ENCODE data around the gene PARD3B. TPM values are rescaled to one million over a fixed set of nuclear protein-coding genes. Genes with fewer than 3 reads are reported as not detected.
"Not testable (repeated sequence)": the region's sequence is repeated elsewhere in the genome, so short reads cannot be mapped to it uniquely, and the experiment has no call there.

PARD3B gene
- total RNA-seq, 2 experiments from 2014 or later, result 0.11 to 0.88 TPM

DNA sequence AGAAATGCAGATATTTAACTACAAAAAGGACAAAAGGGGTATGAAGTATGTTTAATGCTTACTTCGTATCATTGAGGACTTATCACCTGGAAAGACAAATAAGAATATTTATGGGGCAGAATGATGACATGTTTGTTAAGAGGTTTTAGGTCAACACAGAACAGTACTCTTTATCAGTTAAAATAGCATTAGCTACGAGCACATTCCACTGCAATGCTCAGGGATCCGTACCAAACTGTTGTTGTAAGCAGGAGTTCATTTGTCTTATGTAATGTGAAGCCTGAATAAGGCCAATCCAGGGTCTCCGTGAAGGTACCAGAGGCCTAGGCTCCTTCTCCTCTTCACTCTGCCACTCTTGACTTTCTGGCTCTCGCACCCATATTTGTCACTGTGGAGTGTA, 671.3 kb downstream of the PARD3B start:
- H3K27me3 Mint-ChIP-seq, result no peaks in the 10 kb centered on the region
- ATAC-seq (no peak), DNase-seq (no peak)
- TF ChIP-seq, protein P1, sequence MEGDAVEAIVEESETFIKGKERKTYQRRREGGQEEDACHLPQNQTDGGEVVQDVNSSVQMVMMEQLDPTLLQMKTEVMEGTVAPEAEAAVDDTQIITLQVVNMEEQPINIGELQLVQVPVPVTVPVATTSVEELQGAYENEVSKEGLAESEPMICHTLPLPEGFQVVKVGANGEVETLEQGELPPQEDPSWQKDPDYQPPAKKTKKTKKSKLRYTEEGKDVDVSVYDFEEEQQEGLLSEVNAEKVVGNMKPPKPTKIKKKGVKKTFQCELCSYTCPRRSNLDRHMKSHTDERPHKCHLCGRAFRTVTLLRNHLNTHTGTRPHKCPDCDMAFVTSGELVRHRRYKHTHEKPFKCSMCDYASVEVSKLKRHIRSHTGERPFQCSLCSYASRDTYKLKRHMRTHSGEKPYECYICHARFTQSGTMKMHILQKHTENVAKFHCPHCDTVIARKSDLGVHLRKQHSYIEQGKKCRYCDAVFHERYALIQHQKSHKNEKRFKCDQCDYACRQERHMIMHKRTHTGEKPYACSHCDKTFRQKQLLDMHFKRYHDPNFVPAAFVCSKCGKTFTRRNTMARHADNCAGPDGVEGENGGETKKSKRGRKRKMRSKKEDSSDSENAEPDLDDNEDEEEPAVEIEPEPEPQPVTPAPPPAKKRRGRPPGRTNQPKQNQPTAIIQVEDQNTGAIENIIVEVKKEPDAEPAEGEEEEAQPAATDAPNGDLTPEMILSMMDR (IDR thresholded peaks at IDR 0.05), result no peak
- CTCF ChIA-PET, result no interaction called here
- H3K9me3 Mint-ChIP-seq, result no peaks in the 10 kb centered on the region
- POLR2A ChIA-PET, result no interaction called here
- H3K27ac Mint-ChIP-seq, result no peak overlapping the region
- H3K36me3 Mint-ChIP-seq (ENCODE audit: low read depth), result no peaks in the 10 kb centered on the region
- intact Hi-C loops (cut with micrococcal nuclease), result no loop called here
- H3K4me1 Mint-ChIP-seq (ENCODE audit: low read depth), result no peaks in the 10 kb centered on the region
- no peak overlapping the region for H3K4me3 Mint-ChIP-seq

DNA sequence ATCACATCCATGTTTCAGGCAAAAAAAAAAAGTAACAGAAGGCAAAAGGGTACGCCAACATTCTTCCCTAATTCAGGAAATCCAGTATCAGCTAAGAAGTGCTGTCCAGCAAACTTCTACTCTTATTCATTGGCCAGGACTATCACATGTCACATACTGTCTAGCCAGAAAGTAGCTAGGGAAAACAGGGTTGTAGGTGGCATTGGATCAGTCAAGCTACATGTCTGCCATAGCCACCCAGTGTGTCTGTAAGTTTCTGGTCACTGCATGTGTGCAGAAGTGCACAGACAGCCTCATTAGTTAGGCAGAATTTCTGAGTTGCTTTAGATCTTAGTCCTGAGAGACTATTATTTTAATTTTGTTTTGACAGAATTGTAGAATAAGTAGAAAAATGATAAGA, 671.7 kb downstream of the PARD3B start:
- POLR2A ChIA-PET, result no interaction called here
- no peaks in the 10 kb centered on the region for H3K4me1 Mint-ChIP-seq (ENCODE audit: low read depth)
- CTCF ChIA-PET, result no interaction called here
- H3K27ac Mint-ChIP-seq, result no peak overlapping the region
- TF ChIP-seq, protein P1 (IDR thresholded peaks at IDR 0.05), result no peak
- intact Hi-C loops (cut with micrococcal nuclease), result no loop called here
- DNase-seq (no peak), ATAC-seq (no peak)
- no peaks in the 10 kb centered on the region for H3K9me3 Mint-ChIP-seq
- H3K36me3 Mint-ChIP-seq (ENCODE audit: low read depth), result no peaks in the 10 kb centered on the region
- H3K4me3 Mint-ChIP-seq, result no peak overlapping the region
- no peaks in the 10 kb centered on the region for H3K27me3 Mint-ChIP-seq

DNA sequence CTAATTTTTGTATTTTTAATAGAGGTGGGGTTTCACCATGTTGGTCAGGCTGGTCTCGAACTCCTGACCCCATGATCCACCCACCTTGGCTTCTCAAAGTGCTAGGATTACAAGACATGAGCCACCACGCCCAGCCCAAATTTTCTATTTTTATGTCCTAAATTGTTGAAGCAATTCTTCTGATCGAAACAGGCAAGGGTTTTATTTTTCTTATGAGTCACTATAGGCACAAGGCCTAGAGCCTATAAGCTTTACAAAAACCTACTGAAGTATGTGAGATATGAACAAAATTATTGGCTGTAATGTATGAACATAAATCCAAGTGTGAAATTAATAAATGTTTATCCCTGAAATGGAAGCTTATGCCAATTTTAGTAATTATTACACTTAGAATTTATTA, 672.8 kb downstream of the PARD3B start:
- no peaks in the 10 kb centered on the region for H3K4me1 Mint-ChIP-seq (ENCODE audit: low read depth)
- H3K9me3 Mint-ChIP-seq, result no peaks in the 10 kb centered on the region
- ChIA-PET POLR2A (no interaction called here), CTCF (no interaction called here)
- no peak overlapping the region for H3K4me3 Mint-ChIP-seq
- H3K27ac Mint-ChIP-seq, result no peak overlapping the region
- ATAC-seq (no peak), DNase-seq (no peak)
- TF ChIP-seq, protein P1 (IDR thresholded peaks at IDR 0.05), result no peak
- no peaks in the 10 kb centered on the region for H3K27me3 Mint-ChIP-seq
- intact Hi-C loops (cut with micrococcal nuclease), result no loop called here
- H3K36me3 Mint-ChIP-seq (ENCODE audit: low read depth), result no peaks in the 10 kb centered on the region

DNA sequence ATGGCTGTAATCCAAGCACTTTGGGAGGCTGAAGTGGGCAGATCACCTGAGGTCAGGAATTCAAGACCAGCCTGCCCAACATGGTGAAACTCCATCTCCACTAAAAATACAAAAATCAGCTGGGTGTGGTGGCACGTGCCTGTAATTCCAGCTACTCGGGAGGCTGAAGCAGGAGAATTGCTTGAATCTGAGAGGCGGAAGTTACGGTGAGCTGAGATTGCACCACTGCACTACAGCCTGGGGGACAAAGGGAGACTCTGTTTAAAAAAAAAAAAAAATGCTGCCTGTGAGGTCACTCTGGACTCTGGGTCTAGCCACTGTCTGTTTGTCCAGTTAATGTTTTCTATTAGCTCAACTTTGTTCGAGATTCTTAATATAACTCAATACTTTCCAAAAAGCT, 673.5 kb downstream of the PARD3B start:
- POLR2A ChIA-PET; intact Hi-C loops (cut with micrococcal nuclease): not testable (repeated sequence)

DNA sequence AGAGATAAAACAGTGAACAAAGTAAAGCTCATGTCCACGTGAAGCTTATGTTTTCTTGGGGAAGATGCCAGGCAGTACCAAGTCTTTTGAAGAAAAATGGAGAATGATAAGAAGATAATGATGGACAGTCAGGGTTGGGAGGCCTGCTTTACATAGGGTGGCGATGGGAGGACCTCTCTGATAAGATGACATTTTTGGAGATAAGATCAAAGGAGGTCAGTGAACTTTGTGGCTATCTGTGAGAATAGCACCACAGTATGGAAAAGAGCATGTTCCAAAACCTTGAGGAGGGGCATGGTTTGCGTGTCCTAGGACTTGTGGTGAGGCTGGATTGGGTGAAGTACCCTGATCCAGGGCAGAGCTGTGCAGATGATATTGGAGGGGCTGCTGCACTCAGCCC, 675.3 kb downstream of the PARD3B start:
- no peaks in the 10 kb centered on the region for H3K27me3 Mint-ChIP-seq
- TF ChIP-seq, protein P1 (IDR thresholded peaks at IDR 0.05), result no peak
- ChIA-PET CTCF (no interaction called here), POLR2A (no interaction called here)
- H3K36me3 Mint-ChIP-seq (ENCODE audit: low read depth), result no peaks in the 10 kb centered on the region
- no peaks in the 10 kb centered on the region for H3K4me1 Mint-ChIP-seq (ENCODE audit: low read depth)
- no peak for ATAC-seq
- intact Hi-C loops (cut with micrococcal nuclease), result no loop called here
- no peak for DNase-seq
- H3K27ac Mint-ChIP-seq, result no peak overlapping the region
- no peak overlapping the region for H3K4me3 Mint-ChIP-seq
- H3K9me3 Mint-ChIP-seq, result no peaks in the 10 kb centered on the region

More for the DNA sequence above, 673.5 kb downstream of the PARD3B start:
- not testable (repeated sequence) for H3K4me3 Mint-ChIP-seq; H3K27me3 Mint-ChIP-seq; H3K4me1 Mint-ChIP-seq (ENCODE audit: low read depth); H3K36me3 Mint-ChIP-seq (ENCODE audit: low read depth); H3K27ac Mint-ChIP-seq; DNase-seq; H3K9me3 Mint-ChIP-seq; ATAC-seq
- CTCF ChIA-PET, result interaction anchor here (0.6 kb wide), 1 partner anchor 437 kb away, joined by 3 read pairs; no protein-coding TSS in a partner anchor

DNA sequence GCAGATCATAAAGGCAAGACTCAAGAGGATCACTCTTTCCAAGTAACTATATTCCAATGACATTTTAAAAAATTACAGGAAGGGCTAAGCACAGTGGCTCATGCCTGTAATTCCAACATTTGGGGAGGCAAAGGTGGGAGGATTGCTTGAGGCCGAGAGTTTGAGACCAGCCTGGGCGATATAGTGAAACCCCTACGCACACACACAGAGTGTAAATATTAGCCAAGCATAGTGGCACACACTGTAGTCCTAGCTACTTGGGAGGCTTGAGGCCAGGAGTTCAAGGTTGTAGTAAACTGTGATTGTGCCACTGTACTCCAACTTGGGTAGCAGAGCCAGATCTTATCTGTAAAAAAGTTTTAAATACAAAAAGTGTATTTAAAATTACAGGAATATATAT, 686.8 kb downstream of the PARD3B start:
- no peaks in the 10 kb centered on the region for H3K36me3 Mint-ChIP-seq (ENCODE audit: low read depth)
- intact Hi-C loops (cut with micrococcal nuclease), result no loop called here
- no peaks in the 10 kb centered on the region for H3K27me3 Mint-ChIP-seq
- no peak overlapping the region for H3K27ac Mint-ChIP-seq
- ChIA-PET POLR2A (no interaction called here), CTCF (no interaction called here)
- TF ChIP-seq, protein P1 (IDR thresholded peaks at IDR 0.05), result no peak
- DNase-seq (no peak), ATAC-seq (no peak)
- peaks cover 4% of the 10 kb centered on the region for H3K9me3 Mint-ChIP-seq
- no peaks in the 10 kb centered on the region for H3K4me1 Mint-ChIP-seq (ENCODE audit: low read depth)
- no peak overlapping the region for H3K4me3 Mint-ChIP-seq
